ENCODE measurements around the gene ATP10A.

DNA sequence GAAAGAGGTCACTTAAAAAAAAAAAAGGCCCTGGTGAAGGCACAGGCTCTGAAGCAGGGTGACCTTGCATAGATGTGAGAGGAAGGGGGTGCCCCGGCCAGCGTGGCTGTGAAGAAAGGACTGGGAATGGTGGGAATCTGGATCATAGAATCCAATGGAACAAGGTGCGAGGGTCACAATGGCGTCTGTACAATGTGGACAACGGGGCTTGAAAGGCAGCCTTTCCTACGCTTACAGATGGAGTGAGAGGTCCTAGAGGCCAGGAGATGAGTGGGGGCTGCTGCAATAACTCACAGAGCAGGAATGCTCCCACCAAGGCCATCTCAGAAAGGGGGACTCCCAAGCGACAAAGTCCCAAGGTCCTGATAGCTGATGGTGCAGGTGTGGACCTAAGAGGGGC, 162.2 kb downstream of the ATP10A start:
- TF ChIP-seq ZNF449 (CRISPR knock-in tag; IDR thresholded peaks at IDR 0.05) = no peak
- no peak for TF ChIP-seq FOXK2 (conservative IDR thresholded peaks at IDR 0.05 in 1 of 2, IDR thresholded peaks at IDR 0.05 in 1 of 2; ENCODE audit: low read depth in 2 of 2)
- no peak for TF ChIP-seq MYC (IDR thresholded peaks at IDR 0.05; ENCODE audit: low read depth, low read length)
- no peak for TF ChIP-seq MYC (CRISPR knock-in tag; IDR thresholded peaks at IDR 0.05; ENCODE audit: borderline replicate concordance, low read depth)
- TF ChIP-seq, protein P1, sequence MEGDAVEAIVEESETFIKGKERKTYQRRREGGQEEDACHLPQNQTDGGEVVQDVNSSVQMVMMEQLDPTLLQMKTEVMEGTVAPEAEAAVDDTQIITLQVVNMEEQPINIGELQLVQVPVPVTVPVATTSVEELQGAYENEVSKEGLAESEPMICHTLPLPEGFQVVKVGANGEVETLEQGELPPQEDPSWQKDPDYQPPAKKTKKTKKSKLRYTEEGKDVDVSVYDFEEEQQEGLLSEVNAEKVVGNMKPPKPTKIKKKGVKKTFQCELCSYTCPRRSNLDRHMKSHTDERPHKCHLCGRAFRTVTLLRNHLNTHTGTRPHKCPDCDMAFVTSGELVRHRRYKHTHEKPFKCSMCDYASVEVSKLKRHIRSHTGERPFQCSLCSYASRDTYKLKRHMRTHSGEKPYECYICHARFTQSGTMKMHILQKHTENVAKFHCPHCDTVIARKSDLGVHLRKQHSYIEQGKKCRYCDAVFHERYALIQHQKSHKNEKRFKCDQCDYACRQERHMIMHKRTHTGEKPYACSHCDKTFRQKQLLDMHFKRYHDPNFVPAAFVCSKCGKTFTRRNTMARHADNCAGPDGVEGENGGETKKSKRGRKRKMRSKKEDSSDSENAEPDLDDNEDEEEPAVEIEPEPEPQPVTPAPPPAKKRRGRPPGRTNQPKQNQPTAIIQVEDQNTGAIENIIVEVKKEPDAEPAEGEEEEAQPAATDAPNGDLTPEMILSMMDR (IDR thresholded peaks at IDR 0.05 in 2 of 3, conservative IDR thresholded peaks at IDR 0.05 in 1 of 3; ENCODE audit: insufficient read depth in 2 of 3, low read depth in 1 of 3, low read length in 3 of 3) = no peak
- no peak for TF ChIP-seq POLR3G (IDR thresholded peaks at IDR 0.05; ENCODE audit: extremely low read depth, insufficient read length, insufficient replicate concordance)
- TF ChIP-seq PKNOX1 (IDR thresholded peaks at IDR 0.05) = no peak
- TF ChIP-seq, protein P2, sequence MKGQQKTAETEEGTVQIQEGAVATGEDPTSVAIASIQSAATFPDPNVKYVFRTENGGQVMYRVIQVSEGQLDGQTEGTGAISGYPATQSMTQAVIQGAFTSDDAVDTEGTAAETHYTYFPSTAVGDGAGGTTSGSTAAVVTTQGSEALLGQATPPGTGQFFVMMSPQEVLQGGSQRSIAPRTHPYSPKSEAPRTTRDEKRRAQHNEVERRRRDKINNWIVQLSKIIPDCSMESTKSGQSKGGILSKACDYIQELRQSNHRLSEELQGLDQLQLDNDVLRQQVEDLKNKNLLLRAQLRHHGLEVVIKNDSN (CRISPR knock-in tag; IDR thresholded peaks at IDR 0.05) = no peak
- no peak for TF ChIP-seq NFIC (IDR thresholded peaks at IDR 0.05)
- TF ChIP-seq, protein P3, sequence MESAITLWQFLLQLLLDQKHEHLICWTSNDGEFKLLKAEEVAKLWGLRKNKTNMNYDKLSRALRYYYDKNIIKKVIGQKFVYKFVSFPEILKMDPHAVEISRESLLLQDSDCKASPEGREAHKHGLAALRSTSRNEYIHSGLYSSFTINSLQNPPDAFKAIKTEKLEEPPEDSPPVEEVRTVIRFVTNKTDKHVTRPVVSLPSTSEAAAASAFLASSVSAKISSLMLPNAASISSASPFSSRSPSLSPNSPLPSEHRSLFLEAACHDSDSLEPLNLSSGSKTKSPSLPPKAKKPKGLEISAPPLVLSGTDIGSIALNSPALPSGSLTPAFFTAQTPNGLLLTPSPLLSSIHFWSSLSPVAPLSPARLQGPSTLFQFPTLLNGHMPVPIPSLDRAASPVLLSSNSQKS (CRISPR knock-in tag; IDR thresholded peaks at IDR 0.05) = no peak
- TF ChIP-seq EP300 (IDR thresholded peaks at IDR 0.05; ENCODE audit: low read length) = no peak
- no peak for TF ChIP-seq POLR2AphosphoS5 (IDR thresholded peaks at IDR 0.05; ENCODE audit: control insufficient read depth, insufficient read depth, low read depth, low read length)
- no peak for TF ChIP-seq EZH2 (IDR thresholded peaks at IDR 0.05; ENCODE audit: borderline replicate concordance, low read depth, low read length)
- no peak for TF ChIP-seq KLF1 (tag; IDR thresholded peaks at IDR 0.05)
